Body of pancreas (tissue), 4 donors: ENCODE measurements around the gene PLPP4.

ENCODE experiments used
- CTCF ChIP-seq, 7 experiments: fragments of 450-650 bp in 4 of 7; fragments of 200-600 bp in 3 of 7; sonication (generic) in 3 of 7; IDR thresholded peaks; one replicate each; pipeline ENCODE4 v1.5.1; 2016 to 2019; ENCODE audit warnings: antibody characterized with exemption in 7 of 7
- POLR2A ChIP-seq, 3 donors: fragments of 450-650 bp; IDR thresholded peaks; one replicate each; pipeline ENCODE4 v1.6.1; 2016; ENCODE audit warnings: antibody characterized with exemption in 3 of 3, mild to moderate bottlenecking in 2 of 3

- TF ChIP-seq CTCF (IDR thresholded peaks at IDR 0.05) (no peak), POLR2A (IDR thresholded peaks at IDR 0.05) (no peak)
Measured at GRCh38 chr10:120555842-120556532, 99.0 kb downstream of the PLPP4 start.
